ENCODE data around the gene IL25. TPM values are rescaled to one million over a fixed set of nuclear protein-coding genes. Genes with fewer than 3 reads are reported as not detected.

IL25 gene
- polyA plus RNA-seq, 1 of the 3 experiments (the other 2 are of a cell fraction): not detected

DNA sequence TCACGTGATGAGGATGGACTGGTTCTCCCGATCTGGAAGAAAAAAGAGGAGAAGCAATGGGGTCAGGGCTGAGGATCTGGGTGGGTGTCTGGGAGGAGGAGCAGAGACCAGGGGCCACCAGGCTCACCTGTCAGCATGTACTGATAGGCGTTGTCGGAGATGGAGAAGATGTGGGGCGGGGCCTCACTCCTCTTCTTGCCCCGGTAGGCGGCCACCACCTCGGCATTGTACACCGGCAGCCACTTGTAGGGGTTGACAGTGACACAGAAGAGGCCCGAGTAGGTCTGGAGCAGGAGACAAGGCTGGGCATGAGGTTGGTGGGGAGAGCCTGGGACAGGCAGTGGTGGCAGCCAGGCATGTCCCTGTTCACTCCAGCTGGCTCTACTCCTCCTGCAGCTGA is 32.5 kb downstream of the IL25 start (continued):
- no peak for TF ChIP-seq EZH2phosphoT487 (IDR thresholded peaks at IDR 0.05; ENCODE audit: borderline replicate concordance, low read depth)

DNA sequence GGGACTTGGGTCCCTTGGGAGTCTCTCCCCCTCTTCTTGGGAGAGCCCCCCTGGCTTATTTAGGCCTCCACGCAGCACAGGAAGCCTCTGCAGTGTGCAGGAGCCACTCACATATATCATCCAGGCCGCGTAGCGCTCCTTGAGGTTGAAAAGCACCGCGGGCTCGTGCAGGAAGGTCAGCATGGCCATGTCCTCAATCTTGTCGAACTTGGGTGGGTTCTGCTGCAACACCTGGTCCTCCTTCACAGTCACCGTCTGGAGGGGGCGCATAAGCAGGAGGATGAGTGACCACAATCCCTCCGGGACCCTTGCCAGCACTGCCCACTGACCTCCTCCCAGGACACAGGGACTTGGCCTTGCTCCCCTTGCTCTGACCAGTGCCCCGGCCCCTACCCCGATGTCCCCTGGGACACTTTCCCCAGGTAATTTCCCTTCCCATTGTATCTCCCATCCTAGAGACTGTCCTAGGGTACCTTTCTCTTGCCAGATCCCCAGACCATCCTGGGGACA is 33.0 kb downstream of the IL25 start:
- Histone ChIP-seq H3K36me3 (replicated peaks in 1 of 2; ENCODE audit: control insufficient read depth in 1 of 2, insufficient read depth in 2 of 2, low read length in 1 of 2) (no peaks in the 10 kb centered on the region), H3K4me1 (ENCODE audit: control insufficient read depth in 1 of 2, insufficient read depth in 2 of 2, low read depth in 1 of 2, low read length in 1 of 2) (peaks cover 0 to 9% of the 10 kb centered on the region in 2 experiments; a peak in 1 of 4 replicates), H3K4me3 (ENCODE audit: low read depth in 2 of 2, low read length in 1 of 2) (no peak overlapping the region), H3K27me3 (ENCODE audit: insufficient read depth) (peaks cover 36% of the 10 kb centered on the region), H3F3A (replicated peaks; ENCODE audit: insufficient read depth) (no peaks in the 10 kb centered on the region), H3K9ac (no peak overlapping the region), H3K27ac (ENCODE audit: low read depth in 2 of 2, low read length in 1 of 2) (no peak overlapping the region), H3K9me3 (no peaks in the 10 kb centered on the region), H4K20me1 (ENCODE audit: insufficient read depth) (no peaks in the 10 kb centered on the region), H2AFZ (ENCODE audit: low read depth) (no peak overlapping the region), H3K9me2 (no peaks in the 10 kb centered on the region), H3K79me2 (ENCODE audit: insufficient read depth) (no peaks in the 10 kb centered on the region), H3K4me2 (no peak overlapping the region)
- DNase-seq: no peak
- ChIA-PET POLR2A (no interaction called here), CTCF (interaction anchor here (2.9 kb wide), 1 partner anchor 26 kb away, joined by 8 read pairs; no protein-coding TSS in a partner anchor)
- TF ChIP-seq, protein P1, sequence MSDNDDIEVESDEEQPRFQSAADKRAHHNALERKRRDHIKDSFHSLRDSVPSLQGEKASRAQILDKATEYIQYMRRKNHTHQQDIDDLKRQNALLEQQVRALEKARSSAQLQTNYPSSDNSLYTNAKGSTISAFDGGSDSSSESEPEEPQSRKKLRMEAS (IDR thresholded peaks at IDR 0.05; ENCODE audit: low read depth): no peak
- TF ChIP-seq NFIC (IDR thresholded peaks at IDR 0.05; ENCODE audit: borderline replicate concordance) (no peak), TCF12 (IDR thresholded peaks at IDR 0.05) (no peak), MXI1 (IDR thresholded peaks at IDR 0.05; ENCODE audit: low read depth, low read length) (no peak), EP300 (IDR thresholded peaks at IDR 0.05; ENCODE audit: borderline replicate concordance in 1 of 2, low read depth in 1 of 2, low read length in 1 of 2) (no peak), FOXJ3 (CRISPR knock-in tag; IDR thresholded peaks at IDR 0.05) (no peak), GATA2 (CRISPR knock-in tag; IDR thresholded peaks at IDR 0.05) (no peak), GABPA (IDR thresholded peaks at IDR 0.05; ENCODE audit: low read depth) (no peak), NRF1 (IDR thresholded peaks at IDR 0.05; ENCODE audit: low read depth, low read length) (no peak), JUND (IDR thresholded peaks at IDR 0.05) (no peak), POLR2AphosphoS5 (IDR thresholded peaks at IDR 0.05; ENCODE audit: low read depth, low read length) (no peak), FOSL2 (IDR thresholded peaks at IDR 0.05; ENCODE audit: borderline replicate concordance, low read depth) (no peak), TAF1 (IDR thresholded peaks at IDR 0.05; ENCODE audit: borderline replicate concordance, low read depth, low read length) (no peak), YY1 (IDR thresholded peaks at IDR 0.05; ENCODE audit: low read depth) (no peak), RAD21 (IDR thresholded peaks at IDR 0.05; ENCODE audit: low read length) (no peak)
- TF ChIP-seq, protein P2, sequence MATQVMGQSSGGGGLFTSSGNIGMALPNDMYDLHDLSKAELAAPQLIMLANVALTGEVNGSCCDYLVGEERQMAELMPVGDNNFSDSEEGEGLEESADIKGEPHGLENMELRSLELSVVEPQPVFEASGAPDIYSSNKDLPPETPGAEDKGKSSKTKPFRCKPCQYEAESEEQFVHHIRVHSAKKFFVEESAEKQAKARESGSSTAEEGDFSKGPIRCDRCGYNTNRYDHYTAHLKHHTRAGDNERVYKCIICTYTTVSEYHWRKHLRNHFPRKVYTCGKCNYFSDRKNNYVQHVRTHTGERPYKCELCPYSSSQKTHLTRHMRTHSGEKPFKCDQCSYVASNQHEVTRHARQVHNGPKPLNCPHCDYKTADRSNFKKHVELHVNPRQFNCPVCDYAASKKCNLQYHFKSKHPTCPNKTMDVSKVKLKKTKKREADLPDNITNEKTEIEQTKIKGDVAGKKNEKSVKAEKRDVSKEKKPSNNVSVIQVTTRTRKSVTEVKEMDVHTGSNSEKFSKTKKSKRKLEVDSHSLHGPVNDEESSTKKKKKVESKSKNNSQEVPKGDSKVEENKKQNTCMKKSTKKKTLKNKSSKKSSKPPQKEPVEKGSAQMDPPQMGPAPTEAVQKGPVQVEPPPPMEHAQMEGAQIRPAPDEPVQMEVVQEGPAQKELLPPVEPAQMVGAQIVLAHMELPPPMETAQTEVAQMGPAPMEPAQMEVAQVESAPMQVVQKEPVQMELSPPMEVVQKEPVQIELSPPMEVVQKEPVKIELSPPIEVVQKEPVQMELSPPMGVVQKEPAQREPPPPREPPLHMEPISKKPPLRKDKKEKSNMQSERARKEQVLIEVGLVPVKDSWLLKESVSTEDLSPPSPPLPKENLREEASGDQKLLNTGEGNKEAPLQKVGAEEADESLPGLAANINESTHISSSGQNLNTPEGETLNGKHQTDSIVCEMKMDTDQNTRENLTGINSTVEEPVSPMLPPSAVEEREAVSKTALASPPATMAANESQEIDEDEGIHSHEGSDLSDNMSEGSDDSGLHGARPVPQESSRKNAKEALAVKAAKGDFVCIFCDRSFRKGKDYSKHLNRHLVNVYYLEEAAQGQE (IDR thresholded peaks at IDR 0.05; ENCODE audit: low read depth, low read length): no peak
- TF ChIP-seq, protein P3, sequence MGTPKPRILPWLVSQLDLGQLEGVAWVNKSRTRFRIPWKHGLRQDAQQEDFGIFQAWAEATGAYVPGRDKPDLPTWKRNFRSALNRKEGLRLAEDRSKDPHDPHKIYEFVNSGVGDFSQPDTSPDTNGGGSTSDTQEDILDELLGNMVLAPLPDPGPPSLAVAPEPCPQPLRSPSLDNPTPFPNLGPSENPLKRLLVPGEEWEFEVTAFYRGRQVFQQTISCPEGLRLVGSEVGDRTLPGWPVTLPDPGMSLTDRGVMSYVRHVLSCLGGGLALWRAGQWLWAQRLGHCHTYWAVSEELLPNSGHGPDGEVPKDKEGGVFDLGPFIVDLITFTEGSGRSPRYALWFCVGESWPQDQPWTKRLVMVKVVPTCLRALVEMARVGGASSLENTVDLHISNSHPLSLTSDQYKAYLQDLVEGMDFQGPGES (IDR thresholded peaks at IDR 0.05; ENCODE audit: low read depth, low read length): no peak
- TF ChIP-seq, protein P4, sequence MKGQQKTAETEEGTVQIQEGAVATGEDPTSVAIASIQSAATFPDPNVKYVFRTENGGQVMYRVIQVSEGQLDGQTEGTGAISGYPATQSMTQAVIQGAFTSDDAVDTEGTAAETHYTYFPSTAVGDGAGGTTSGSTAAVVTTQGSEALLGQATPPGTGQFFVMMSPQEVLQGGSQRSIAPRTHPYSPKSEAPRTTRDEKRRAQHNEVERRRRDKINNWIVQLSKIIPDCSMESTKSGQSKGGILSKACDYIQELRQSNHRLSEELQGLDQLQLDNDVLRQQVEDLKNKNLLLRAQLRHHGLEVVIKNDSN (IDR thresholded peaks at IDR 0.05; ENCODE audit: borderline replicate concordance, low read depth): no peak
- TF ChIP-seq, protein P5, sequence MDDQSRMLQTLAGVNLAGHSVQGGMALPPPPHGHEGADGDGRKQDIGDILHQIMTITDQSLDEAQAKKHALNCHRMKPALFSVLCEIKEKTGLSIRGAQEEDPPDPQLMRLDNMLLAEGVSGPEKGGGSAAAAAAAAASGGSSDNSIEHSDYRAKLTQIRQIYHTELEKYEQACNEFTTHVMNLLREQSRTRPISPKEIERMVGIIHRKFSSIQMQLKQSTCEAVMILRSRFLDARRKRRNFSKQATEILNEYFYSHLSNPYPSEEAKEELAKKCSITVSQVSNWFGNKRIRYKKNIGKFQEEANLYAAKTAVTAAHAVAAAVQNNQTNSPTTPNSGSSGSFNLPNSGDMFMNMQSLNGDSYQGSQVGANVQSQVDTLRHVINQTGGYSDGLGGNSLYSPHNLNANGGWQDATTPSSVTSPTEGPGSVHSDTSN (IDR thresholded peaks at IDR 0.05): no peak
- TF ChIP-seq, protein P6, sequence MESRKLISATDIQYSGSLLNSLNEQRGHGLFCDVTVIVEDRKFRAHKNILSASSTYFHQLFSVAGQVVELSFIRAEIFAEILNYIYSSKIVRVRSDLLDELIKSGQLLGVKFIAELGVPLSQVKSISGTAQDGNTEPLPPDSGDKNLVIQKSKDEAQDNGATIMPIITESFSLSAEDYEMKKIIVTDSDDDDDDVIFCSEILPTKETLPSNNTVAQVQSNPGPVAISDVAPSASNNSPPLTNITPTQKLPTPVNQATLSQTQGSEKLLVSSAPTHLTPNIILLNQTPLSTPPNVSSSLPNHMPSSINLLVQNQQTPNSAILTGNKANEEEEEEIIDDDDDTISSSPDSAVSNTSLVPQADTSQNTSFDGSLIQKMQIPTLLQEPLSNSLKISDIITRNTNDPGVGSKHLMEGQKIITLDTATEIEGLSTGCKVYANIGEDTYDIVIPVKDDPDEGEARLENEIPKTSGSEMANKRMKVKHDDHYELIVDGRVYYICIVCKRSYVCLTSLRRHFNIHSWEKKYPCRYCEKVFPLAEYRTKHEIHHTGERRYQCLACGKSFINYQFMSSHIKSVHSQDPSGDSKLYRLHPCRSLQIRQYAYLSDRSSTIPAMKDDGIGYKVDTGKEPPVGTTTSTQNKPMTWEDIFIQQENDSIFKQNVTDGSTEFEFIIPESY (IDR thresholded peaks at IDR 0.05; ENCODE audit: borderline replicate concordance, low read depth): no peak
- 49% methylated on average over 8 of the region's 13 CpGs for WGBS (ENCODE audit: low lambda C conversion rate)
